Esophagus (tissue), 2 donors: Measurements from ENCODE around the gene MED17. TPM values are rescaled to one million over a fixed set of nuclear protein-coding genes. Genes with fewer than 3 reads are reported as not detected.

ENCODE experiments used
- H3K27ac ChIP-seq, 2 donors: one replicate each; pipeline ENCODE4 v1.5.1; 2013; ENCODE audit warnings: low read depth in 2 of 2, mild to moderate bottlenecking in 2 of 2, inconsistent platforms in 1 of 2, low read length in 1 of 2, moderate library complexity in 1 of 2
- H3K27me3 ChIP-seq, 2 donors: one replicate each; pipeline ENCODE4 v1.6.1; 2013; ENCODE audit warnings: low read length in 2 of 2, control low read depth in 1 of 2, mild to moderate bottlenecking in 1 of 2; ENCODE audit not compliant: insufficient read depth in 2 of 2, control insufficient read depth in 1 of 2
- H3K36me3 ChIP-seq, 2 donors: one replicate each; pipeline ENCODE4 v1.6.1; 2013; ENCODE audit warnings: low read length in 1 of 2; ENCODE audit not compliant: control insufficient read depth in 2 of 2, insufficient read depth in 2 of 2
- H3K4me1 ChIP-seq, 2 donors: one replicate each; pipeline ENCODE4 v1.6.1; 2013; ENCODE audit warnings: low read length in 1 of 2; ENCODE audit not compliant: control insufficient read depth in 2 of 2, insufficient read depth in 2 of 2
- H3K4me3 ChIP-seq, 2 donors: one replicate each; pipeline ENCODE4 v1.5.1; 2013; ENCODE audit warnings: low read length in 2 of 2, mild to moderate bottlenecking in 2 of 2, low read depth in 1 of 2, moderate library complexity in 1 of 2
- H3K9me3 ChIP-seq, 2 donors: one replicate each; pipeline ENCODE4 v1.6.1; 2013; ENCODE audit warnings: mild to moderate bottlenecking in 2 of 2, low read depth in 1 of 2, low read length in 1 of 2, moderate library complexity in 1 of 2; ENCODE audit not compliant: control insufficient read depth in 2 of 2, insufficient read depth in 1 of 2
- WGBS, 2 donors: extraction: QIAGEN DNeasy Blood & Tissue Kit; methylation state at CpG; one replicate each; pipeline ENCODE4 v1.1.7; 2013; 5-methylcytosine and 5-hydroxymethylcytosine counted together
- polyA plus RNA-seq, 2 donors: library from polyadenylated mRNA; stranded (reverse); fragments of 200-250 nt; gene quantifications; one replicate each; pipeline ENCODE4 v1.2.3, GENCODE V29; 2013
- donor health status: healthy with polysubstance abuse.
- donor health status: Bipolar disorder and iron deficiency.

Gene MED17, protein sequence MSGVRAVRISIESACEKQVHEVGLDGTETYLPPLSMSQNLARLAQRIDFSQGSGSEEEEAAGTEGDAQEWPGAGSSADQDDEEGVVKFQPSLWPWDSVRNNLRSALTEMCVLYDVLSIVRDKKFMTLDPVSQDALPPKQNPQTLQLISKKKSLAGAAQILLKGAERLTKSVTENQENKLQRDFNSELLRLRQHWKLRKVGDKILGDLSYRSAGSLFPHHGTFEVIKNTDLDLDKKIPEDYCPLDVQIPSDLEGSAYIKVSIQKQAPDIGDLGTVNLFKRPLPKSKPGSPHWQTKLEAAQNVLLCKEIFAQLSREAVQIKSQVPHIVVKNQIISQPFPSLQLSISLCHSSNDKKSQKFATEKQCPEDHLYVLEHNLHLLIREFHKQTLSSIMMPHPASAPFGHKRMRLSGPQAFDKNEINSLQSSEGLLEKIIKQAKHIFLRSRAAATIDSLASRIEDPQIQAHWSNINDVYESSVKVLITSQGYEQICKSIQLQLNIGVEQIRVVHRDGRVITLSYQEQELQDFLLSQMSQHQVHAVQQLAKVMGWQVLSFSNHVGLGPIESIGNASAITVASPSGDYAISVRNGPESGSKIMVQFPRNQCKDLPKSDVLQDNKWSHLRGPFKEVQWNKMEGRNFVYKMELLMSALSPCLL
- 1 to 10 TPM; 6.3 to 9.4 TPM for polyA plus RNA-seq

DNA sequence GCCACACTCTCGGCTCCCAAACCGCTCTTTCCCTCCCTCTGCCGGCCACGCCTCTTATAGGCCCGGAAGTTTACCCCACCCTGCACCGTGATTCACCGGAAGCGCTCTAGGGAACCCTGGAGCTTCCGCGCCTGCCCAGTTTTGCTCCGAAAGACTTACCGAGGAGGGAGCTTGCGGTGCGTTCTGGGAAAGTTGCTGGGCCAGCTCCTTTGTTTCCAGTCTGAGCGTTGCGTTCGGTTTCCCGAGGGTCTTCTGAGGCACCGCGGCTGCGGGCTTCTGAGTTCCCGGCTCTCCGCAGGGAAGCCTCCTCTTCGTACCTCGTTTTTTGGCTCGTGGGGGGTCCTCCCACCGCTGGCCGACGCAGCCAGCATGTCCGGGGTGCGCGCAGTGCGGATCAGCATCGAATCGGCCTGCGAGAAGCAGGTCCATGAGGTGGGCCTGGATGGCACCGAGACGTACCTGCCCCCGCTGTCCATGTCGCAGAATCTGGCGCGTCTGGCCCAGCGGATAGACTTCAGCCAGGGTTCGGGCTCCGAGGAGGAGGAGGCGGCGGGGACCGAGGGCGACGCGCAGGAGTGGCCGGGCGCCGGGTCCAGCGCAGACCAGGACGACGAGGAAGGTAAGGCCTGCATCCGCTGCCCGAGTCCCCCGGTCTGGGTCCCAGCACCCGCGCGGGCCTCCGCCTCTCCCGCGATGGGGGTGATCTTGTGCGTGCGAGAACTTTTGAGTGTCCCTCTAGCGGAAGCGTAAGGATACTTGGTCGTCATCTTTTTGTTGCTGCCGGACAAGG, at the start of gene MED17:
Gene MED17, plus strand, starts transcription at position 138 of the 790 bp plus-strand sequence. Its CDS starts 232 bp downstream, at position 370.
- Histone ChIP-seq H3K4me3 (peak within 1 kb of the TSS; percentile 94 to 98), H3K36me3 (peaks cover 0 to 2% of the 10 kb centered on the region in 2 donors), H3K9me3 (no peaks in the 10 kb centered on the region), H3K27ac (peak within 1 kb of the TSS; percentile 92 to 98), H3K27me3 (no peaks in the 10 kb centered on the region), H3K4me1 (peaks cover 0 to 3% of the 10 kb centered on the region in 2 donors)
- WGBS, 2 donors: 0% methylated on average over 71 to 72 of the region's 72 CpGs

DNA sequence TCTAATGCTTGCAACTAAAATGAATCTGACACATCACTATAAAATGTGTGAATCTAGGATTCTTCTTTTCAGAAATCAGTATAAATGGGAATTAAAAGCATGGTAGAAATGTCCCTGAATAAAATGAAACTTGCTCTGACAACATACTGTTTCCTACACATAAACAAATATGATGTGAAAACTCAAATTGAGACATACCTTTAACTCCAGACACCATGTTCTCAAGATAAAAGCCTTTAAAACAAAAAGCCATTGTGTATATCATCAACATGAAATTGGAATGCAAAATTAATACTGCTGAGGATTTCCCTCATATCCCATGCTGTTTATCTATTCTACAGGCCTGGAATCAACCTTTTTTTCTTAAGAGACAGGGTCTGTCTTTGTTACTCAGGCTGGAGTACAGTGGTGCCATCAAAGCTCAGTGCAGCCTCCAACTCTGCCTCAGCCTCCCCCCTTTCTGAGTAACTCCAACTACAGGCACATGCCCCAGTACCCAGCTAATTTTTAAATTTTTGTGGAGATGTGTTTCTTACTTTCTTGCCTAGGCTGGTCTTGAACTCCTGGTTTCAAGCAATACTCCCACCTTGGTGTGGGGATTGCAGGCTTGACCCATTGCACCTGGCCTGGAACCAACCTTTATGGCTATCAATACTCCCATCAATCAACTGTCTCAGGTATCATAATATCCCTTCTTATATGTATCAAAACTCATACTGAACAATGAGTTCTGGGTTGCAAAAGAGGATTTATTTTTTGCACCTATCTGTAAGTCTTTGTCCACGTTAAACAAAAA, 49.5 kb upstream of the MED17 start:
- no peak overlapping the region for H3K27ac ChIP-seq
- H3K27me3 ChIP-seq: no peaks in the 10 kb centered on the region
- no peak overlapping the region for H3K4me3 ChIP-seq
- no peaks in the 10 kb centered on the region for H3K9me3 ChIP-seq
- peaks cover 7 to 9% of the 10 kb centered on the region in 2 donors for H3K36me3 ChIP-seq
- H3K4me1 ChIP-seq: peaks cover 0 to 2% of the 10 kb centered on the region in 2 donors
- 70 to 75% methylated on average over 1 of the region's 1 CpG for WGBS, 2 donors

DNA sequence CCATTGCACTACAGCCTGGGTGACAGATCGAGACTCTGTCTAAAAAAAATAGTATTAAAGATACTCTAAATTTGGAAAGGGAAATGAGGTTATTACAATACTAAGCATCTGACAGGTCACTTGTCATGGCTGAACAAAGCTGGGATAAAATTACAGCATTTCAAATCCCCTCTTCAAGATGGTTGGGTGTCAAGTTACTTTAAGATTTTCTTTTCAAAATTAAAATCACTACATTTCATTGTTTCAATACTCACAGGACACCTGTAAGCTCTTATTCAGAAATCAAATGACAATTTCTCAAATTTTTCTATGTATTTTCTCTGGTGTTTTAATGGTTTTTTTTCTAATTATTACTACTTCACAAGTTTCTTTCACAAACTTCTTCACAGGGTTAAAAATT, 48.5 kb upstream of the MED17 start:
- no peak overlapping the region for H3K27ac ChIP-seq
- H3K4me1 ChIP-seq: peaks cover 0 to 2% of the 10 kb centered on the region in 2 donors
- H3K9me3 ChIP-seq: no peaks in the 10 kb centered on the region
- H3K27me3 ChIP-seq: no peaks in the 10 kb centered on the region
- H3K36me3 ChIP-seq: peaks cover 7 to 9% of the 10 kb centered on the region in 2 donors
- no peak overlapping the region for H3K4me3 ChIP-seq
- 77 to 95% methylated on average over 1 of the region's 1 CpG for WGBS, 2 donors

DNA sequence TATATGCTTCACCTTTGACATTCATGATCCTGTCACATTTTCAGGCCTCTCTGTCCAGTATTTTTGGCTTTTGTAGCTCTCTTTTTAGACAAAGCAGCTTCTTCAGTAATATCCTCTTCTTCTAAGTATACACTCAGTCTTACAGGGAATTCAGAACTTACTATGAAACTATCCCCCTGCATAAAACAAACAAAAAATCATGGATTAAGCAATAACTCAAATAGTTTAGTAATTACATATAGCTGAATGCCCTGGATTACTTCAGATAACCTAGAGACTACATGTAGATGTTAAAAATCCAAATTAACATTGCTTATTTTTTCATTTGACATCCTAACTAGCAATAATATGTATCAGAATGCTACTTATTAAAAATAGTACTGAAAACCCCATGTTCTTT, 48.0 kb upstream of the MED17 start:
- Histone ChIP-seq H3K27me3 (no peaks in the 10 kb centered on the region), H3K9me3 (no peaks in the 10 kb centered on the region), H3K4me3 (no peak overlapping the region), H3K27ac (no peak overlapping the region), H3K4me1 (peaks cover 0 to 2% of the 10 kb centered on the region in 2 donors), H3K36me3 (peaks cover 7 to 9% of the 10 kb centered on the region in 2 donors)

DNA sequence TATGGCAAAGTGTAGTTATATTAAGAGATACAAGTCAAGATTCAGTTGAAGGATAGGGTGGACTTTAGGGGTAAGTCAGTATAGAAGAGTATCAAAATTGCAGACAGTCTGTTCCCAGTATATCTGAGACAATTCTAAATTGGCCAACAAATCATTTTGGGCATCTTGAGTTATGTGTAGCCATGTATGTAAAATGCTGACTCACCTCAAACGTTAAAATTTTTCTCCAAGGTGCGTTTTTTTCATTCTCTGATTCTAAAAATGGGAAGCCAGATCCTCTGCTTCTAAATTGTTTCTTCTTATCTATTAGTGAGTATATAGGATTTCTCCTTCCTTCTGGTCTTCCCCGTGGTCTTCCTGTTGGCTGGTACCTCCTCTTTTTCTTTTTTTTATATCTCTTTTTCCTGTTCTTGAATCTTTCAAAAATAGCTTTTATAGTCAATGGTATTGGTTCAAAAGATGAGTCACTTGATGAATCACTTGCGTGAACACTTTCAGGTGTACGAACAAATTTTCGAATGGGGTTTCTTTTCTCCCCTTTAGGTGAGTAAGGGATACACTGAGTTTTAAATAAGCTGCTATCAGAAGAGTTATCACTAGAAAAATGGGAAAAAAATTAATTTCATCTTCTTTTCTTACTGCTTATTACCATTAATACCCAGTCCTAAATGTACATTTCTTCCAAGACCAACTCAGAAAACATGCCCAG, 46.0 kb upstream of the MED17 start:
- Histone ChIP-seq H3K36me3 (peaks cover 7 to 9% of the 10 kb centered on the region in 2 donors), H3K9me3 (no peaks in the 10 kb centered on the region), H3K4me3 (peak overlapping the region in 1 of 2 donors; percentile 97), H3K4me1 (peaks cover 0 to 2% of the 10 kb centered on the region in 2 donors), H3K27ac (no peak overlapping the region), H3K27me3 (no peaks in the 10 kb centered on the region)
- 32 to 36% methylated on average over 6 of the region's 6 CpGs for whole genome bisulfite sequencing, 2 donors

DNA sequence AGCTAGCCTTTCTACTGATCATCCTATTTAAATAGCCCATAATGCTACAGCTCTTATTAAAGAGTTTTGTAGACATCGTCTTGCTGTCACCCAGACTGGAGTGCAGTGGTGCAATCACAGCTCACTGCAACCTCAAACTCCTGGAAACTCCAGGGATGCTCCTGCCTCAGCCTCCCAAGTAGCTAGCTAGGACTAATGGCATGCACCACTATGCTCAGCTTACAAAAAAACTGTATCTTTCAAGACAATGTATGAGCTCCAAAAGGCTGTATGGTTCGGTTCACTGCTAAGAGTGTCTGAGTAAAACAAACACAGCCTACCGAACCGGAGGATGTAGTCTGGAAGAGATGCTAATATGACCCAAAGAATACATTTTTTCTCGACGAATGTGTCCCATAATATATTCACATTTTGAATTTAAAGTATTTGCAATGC, 45.4 kb upstream of the MED17 start:
- H3K27me3 ChIP-seq: no peaks in the 10 kb centered on the region
- peaks cover 7 to 9% of the 10 kb centered on the region in 2 donors for H3K36me3 ChIP-seq
- 30 to 36% methylated on average over 6 of the region's 6 CpGs for WGBS, 2 donors
- H3K9me3 ChIP-seq: no peaks in the 10 kb centered on the region
- H3K4me1 ChIP-seq: peaks cover 0 to 2% of the 10 kb centered on the region in 2 donors
- peak overlapping the region; percentile 32 to 97 for H3K4me3 ChIP-seq
- peak overlapping the region in 1 of 2 donors; percentile 13 for H3K27ac ChIP-seq

DNA sequence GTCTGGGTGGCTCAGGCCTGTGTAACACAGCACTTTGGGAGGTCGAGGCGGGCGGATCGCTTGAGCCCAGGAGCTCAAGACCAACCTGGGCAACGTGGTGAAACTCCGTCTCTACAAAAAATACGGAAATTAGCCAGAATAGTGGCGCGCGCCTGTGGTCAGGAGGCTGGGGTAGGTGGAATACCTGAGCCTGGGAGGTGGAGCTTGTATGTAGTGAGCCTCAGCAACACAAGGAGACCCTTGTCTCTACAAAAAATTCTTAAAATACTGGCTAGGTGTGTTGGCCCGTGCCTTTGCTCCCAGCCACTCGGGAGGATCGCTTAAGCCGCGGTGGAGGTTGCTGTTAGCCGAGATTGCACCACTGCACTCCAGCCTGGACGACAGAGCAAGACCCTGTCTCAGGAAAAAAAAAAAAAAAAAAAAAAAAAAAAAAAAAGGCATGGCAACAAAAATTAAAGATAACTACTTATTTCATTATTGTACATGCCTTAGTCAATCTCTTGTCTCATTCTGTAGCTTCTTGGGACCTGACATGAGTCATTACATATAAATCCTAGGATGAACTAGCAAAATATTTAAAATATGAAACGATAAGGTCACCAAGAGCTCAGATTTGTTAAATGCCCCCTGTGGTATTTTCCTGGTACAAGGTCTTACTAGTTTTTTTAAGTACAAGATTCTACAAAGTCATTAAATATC, 43.9 kb upstream of the MED17 start:
- Histone ChIP-seq H3K4me1 (peaks cover 0 to 2% of the 10 kb centered on the region in 2 donors), H3K36me3 (peaks cover 3 to 8% of the 10 kb centered on the region in 2 donors), H3K27ac (peak overlapping the region in 1 of 2 donors; percentile 13), H3K9me3 (no peaks in the 10 kb centered on the region), H3K4me3 (peak overlapping the region; percentile 29 to 97), H3K27me3 (no peaks in the 10 kb centered on the region)
- WGBS, 2 donors: 8 to 10% methylated on average over 18 of the region's 18 CpGs

DNA sequence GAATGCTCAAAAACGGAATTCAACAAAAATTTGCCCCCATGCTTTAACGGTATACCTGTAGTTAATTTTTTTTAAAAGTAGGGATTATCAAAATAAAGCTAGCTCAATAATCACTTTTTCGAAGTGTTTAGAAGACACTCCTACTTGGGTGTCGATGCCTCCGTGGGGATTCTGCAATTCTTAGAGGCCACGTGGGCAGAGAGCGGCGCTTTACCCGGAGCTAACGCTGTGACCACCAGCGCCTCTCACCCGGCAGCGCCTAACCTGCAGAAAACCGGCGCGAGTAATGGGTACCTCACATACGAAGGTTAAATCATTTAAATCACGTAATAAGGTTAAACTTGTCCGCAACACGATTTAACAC, 43.4 kb upstream of the MED17 start:
- peaks cover 0 to 2% of the 10 kb centered on the region in 2 donors for H3K4me1 ChIP-seq
- no peaks in the 10 kb centered on the region for H3K27me3 ChIP-seq
- peak overlapping the region; percentile 91 to 99 for H3K27ac ChIP-seq
- H3K4me3 ChIP-seq: peak overlapping the region; percentile 81 to 97
- H3K9me3 ChIP-seq: no peaks in the 10 kb centered on the region
- WGBS, 2 donors: 0 to 1% methylated on average over 20 of the region's 20 CpGs
- peaks cover 3 to 6% of the 10 kb centered on the region in 2 donors for H3K36me3 ChIP-seq
